Ishikawa (cell line): ENCODE measurements around the gene CTTN.

Source experiments
- CEBPB ChIP-seq: IDR thresholded peaks from 2 replicates; pipeline ENCODE4 v1.6.1; 2012
- CREB1 ChIP-seq: IDR thresholded peaks from 2 replicates; pipeline ENCODE4 v1.6.1; 2012; ENCODE audit warnings: low read depth
- EGR1 ChIP-seq: IDR thresholded peaks from 2 replicates; pipeline ENCODE4 v1.6.1; 2012
- EP300 ChIP-seq: IDR thresholded peaks from 2 replicates; pipeline ENCODE4 v1.6.1; 2012; ENCODE audit warnings: borderline replicate concordance
- FOXM1 ChIP-seq: IDR thresholded peaks from 2 replicates; pipeline ENCODE4 v1.6.1; 2012; ENCODE audit warnings: low read depth, borderline replicate concordance
- MAX ChIP-seq: IDR thresholded peaks from 2 replicates; pipeline ENCODE4 v1.6.1; 2012
- NFIC ChIP-seq: IDR thresholded peaks from 2 replicates; pipeline ENCODE4 v1.6.1; 2012
- RAD21 ChIP-seq: IDR thresholded peaks from 2 replicates; pipeline ENCODE4 v1.6.1; 2012; ENCODE audit warnings: low read depth
- REST ChIP-seq: IDR thresholded peaks from 2 replicates; pipeline ENCODE4 v1.6.1; 2012; ENCODE audit warnings: low read depth, mild to moderate bottlenecking
- TAF1 ChIP-seq: IDR thresholded peaks from 2 replicates; pipeline ENCODE4 v1.6.1; 2012; ENCODE audit warnings: low read depth, mild to moderate bottlenecking
- TCF12 ChIP-seq: IDR thresholded peaks from 2 replicates; pipeline ENCODE4 v1.6.1; 2012; ENCODE audit warnings: low read depth
- TEAD4 ChIP-seq: IDR thresholded peaks from 2 replicates; pipeline ENCODE4 v1.6.1; 2012
- USF1 ChIP-seq: IDR thresholded peaks from 2 replicates; pipeline ENCODE4 v1.6.1; 2012
- YY1 ChIP-seq: IDR thresholded peaks from 2 replicates; pipeline ENCODE4 v1.6.1; 2012; ENCODE audit warnings: low read depth
- ZBTB7A ChIP-seq: IDR thresholded peaks from 2 replicates; pipeline ENCODE4 v1.6.1; 2012; ENCODE audit warnings: low read depth

Gene CTTN

GRCh38 chr11:70364745-70365543 lies 33.4 kb upstream of the CTTN start:
- TF ChIP-seq RAD21, result no peak
- no peak for TF ChIP-seq EP300
- no peak for TF ChIP-seq MAX
- TF ChIP-seq YY1, result no peak
- no peak for TF ChIP-seq TAF1
- TF ChIP-seq TCF12, result no peak
- no peak for TF ChIP-seq NFIC
- TF ChIP-seq REST, result no peak
- no peak for TF ChIP-seq FOXM1
- TF ChIP-seq CREB1, result no peak
- no peak for TF ChIP-seq TEAD4
- no peak for TF ChIP-seq EGR1
- TF ChIP-seq USF1, result no peak
- no peak for TF ChIP-seq ZBTB7A
- TF ChIP-seq CEBPB, result no peak

GRCh38 chr11:70365544-70365927 lies 32.8 kb upstream of the CTTN start:
- TF ChIP-seq REST (no peak), EGR1 (no peak), TCF12 (no peak), MAX (no peak), USF1 (no peak), EP300 (no peak), ZBTB7A (no peak), YY1 (no peak), NFIC (no peak), CEBPB (no peak), TEAD4 (no peak), FOXM1 (no peak), TAF1 (no peak), RAD21 (no peak), CREB1 (no peak)

- TF ChIP-seq CREB1, result no peak
- TF ChIP-seq NFIC, result no peak
- TF ChIP-seq FOXM1, result no peak
- no peak for TF ChIP-seq TAF1
- no peak for TF ChIP-seq USF1
- TF ChIP-seq MAX, result no peak
- no peak for TF ChIP-seq REST
- no peak for TF ChIP-seq ZBTB7A
- no peak for TF ChIP-seq EGR1
- TF ChIP-seq EP300, result no peak
- no peak for TF ChIP-seq TCF12
- no peak for TF ChIP-seq RAD21
- no peak for TF ChIP-seq YY1
- no peak for TF ChIP-seq CEBPB
Observed at GRCh38 chr11:70367071-70367470, 31.3 kb upstream of the CTTN start.

GRCh38 chr11:70368961-70369360 lies 29.4 kb upstream of the CTTN start:
- TF ChIP-seq EGR1 (no peak), NFIC (no peak), YY1 (no peak), CEBPB (no peak), TAF1 (no peak), MAX (no peak), EP300 (no peak), TEAD4 (no peak), CREB1 (no peak), ZBTB7A (no peak), REST (no peak), RAD21 (no peak), USF1 (no peak)
